ENCODE measurements around the gene GPR17.

GPR17 gene

DNA sequence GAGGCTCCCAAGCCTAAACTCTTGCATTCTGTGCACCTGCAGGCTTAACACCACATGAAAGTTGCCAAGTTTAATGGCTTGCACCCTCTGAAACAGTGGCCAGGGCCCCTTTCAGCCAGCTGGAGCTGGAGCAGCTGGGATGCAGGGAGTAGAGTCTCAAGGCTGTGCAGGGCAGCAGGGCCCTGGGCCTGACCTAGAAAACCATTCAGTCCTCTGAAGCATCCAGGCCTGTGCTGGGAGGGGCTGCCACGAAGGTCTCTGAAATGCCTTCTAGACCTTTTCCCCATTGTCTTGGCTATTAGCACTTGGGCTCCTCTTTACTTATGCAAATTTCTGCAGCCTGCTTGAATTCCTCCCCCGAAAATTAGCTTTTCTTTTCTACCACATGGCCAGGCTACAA lies 44.7 kb downstream of the GPR17 start:
- Histone ChIP-seq H3K27me3 (no peaks in the 10 kb centered on the region), H3K4me1 (peaks cover 0 to 11% (median 3%) of the 10 kb centered on the region in 4 donors), H3K27ac (no peak overlapping the region), H3K36me3 (no peaks in the 10 kb centered on the region), H3K4me3 (no peak overlapping the region), H3K9me3 (no peaks in the 10 kb centered on the region)
- intact Hi-C loops (cut with DNase I; ENCODE audit: low total_unique reads): loop anchor here (10.0 kb wide), 1 partner anchor 334 kb away; the partner anchor contains the start of gene SAP130
- TF ChIP-seq, protein P1, sequence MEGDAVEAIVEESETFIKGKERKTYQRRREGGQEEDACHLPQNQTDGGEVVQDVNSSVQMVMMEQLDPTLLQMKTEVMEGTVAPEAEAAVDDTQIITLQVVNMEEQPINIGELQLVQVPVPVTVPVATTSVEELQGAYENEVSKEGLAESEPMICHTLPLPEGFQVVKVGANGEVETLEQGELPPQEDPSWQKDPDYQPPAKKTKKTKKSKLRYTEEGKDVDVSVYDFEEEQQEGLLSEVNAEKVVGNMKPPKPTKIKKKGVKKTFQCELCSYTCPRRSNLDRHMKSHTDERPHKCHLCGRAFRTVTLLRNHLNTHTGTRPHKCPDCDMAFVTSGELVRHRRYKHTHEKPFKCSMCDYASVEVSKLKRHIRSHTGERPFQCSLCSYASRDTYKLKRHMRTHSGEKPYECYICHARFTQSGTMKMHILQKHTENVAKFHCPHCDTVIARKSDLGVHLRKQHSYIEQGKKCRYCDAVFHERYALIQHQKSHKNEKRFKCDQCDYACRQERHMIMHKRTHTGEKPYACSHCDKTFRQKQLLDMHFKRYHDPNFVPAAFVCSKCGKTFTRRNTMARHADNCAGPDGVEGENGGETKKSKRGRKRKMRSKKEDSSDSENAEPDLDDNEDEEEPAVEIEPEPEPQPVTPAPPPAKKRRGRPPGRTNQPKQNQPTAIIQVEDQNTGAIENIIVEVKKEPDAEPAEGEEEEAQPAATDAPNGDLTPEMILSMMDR (IDR thresholded peaks at IDR 0.05): no peak
- no peak for DNase-seq

DNA sequence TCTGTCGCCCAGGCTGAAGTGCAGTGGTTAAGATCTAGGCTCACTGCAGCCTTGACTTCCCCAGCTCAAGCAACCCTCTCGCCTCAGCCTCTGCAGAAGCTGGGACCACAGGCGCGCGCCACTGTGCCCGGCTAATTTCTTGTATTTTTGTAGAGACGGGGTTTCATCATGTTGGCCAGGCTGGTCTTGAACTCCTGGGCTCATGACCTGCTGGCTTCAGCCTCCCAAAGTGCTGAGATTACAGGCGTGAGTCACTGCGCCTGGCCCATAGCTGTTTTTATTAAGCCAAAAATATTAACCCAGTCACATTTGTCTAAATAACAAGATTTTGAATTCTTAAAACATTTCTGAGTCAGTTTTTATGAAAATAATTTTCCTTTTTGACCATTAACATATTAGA lies 49.0 kb downstream of the GPR17 start:
- Histone ChIP-seq H3K9me3 (no peaks in the 10 kb centered on the region), H3K27ac (peak overlapping the region; percentile 62 to 87), H3K4me1 (peaks cover 0 to 19% (median 7%) of the 10 kb centered on the region in 4 donors), H3K27me3 (no peaks in the 10 kb centered on the region), H3K36me3 (no peaks in the 10 kb centered on the region), H3K4me3 (peak overlapping the region; percentile 41 to 44)
- peak; percentile 77 to 90 for DNase-seq
- TF ChIP-seq, protein P1 (IDR thresholded peaks at IDR 0.05): no peak
- intact Hi-C loops (cut with DNase I; ENCODE audit: low total_unique reads): loop anchor here (5.0 to 10.0 kb wide), 3 partner anchors 103 to 330 kb away; partner anchors contain the start of gene SAP130

DNA sequence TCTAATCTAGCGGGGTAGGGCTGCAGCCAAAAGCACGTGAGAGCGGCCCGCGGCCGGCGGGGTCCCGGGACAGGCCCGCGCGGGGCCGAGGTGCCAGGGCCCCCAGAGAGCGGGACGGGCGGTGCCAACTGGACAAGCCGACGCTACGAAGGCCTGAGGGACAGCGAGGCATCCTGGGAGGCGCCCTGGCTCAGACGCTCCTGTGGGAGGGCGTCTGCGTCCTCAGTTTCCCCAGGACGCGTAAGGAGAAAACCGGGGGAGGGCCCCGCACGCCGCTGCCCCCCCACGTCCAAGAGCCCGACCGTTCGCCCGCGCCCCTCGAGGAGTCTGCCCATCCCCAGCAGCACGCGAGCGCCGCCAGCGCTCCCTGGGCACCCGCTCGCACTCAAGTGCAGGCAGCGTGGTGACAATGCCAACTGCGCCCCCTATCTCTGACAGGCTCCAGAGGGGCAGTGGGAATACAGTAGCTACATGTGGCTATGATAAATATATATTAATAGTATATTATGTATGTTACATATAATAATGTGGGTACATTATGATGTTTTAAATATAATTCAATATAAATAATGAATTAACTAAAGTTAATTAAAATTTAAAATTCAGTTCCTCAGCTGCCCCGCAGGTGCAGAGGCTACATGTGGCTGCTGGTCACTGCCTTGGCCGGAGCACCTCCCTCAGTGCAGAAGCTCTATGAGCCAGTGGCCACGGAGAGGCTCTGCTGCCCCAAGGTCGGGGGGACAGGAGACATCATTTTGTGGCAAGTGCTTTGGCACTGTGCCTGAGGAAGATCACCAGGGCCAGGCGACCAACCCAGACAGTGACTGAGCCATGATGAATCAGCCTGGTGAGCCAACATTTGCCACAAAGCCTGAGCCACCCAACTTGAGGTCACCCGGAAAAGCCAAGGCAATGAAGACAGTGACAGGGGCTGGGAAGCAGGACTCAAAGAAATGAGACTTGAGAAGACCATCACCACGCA lies 49.8 kb downstream of the GPR17 start:
- TF ChIP-seq, protein P1 (IDR thresholded peaks at IDR 0.05): peak; percentile 51 to 54
- H3K27ac ChIP-seq: peak overlapping the region; percentile 62 to 87
- intact Hi-C loops (cut with DNase I; ENCODE audit: low total_unique reads): loop anchor here (5.0 to 10.0 kb wide), 3 partner anchors 103 to 329 kb away; partner anchors contain the start of gene SAP130
- H3K27me3 ChIP-seq: no peaks in the 10 kb centered on the region
- no peaks in the 10 kb centered on the region for H3K9me3 ChIP-seq
- peaks cover 0 to 24% (median 8%) of the 10 kb centered on the region in 4 donors for H3K4me1 ChIP-seq
- H3K36me3 ChIP-seq: no peaks in the 10 kb centered on the region
- DNase-seq: peak; percentile 71 to 89
- peak overlapping the region; percentile 41 to 44 for H3K4me3 ChIP-seq

DNA sequence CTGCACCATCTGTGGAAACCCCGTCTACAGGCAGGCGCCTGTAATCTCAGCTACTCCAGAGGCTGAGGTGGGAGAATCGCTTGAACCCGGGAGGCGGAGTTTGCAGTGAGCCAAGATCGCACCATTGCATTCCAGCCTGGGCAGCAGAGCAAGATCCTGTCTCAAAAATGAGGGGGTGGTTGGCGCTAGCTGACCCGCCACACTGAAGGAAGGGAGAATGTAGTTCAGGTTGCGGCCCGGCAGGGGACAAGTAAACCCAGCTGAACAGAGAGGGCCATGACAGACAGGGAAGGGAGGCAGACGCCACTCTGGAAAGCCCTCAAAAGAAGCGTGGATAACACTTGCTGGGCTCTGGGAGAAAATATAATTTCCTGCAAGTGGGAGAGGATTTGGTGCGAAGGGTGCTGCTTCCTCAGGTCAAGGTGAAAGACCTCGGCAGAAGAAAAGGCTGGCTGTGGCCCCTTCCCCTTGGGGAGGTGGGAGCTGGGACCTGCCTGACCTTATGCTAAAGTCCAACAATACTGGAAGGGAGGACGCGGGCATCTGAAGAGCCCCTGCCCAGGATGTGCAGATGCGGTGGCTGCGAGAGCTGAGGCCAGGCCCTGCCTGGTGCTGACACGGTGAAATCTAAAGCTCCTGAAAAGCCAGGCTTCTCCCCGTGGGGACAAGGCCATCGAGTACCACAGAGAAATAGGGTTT lies 51.7 kb downstream of the GPR17 start:
- no peak for DNase-seq
- peaks cover 0 to 27% (median 12%) of the 10 kb centered on the region in 4 donors for H3K4me1 ChIP-seq
- intact Hi-C loops (cut with DNase I; ENCODE audit: low total_unique reads): loop anchor here (5.0 to 10.0 kb wide), 3 partner anchors 105 to 327 kb away; partner anchors contain the start of gene SAP130
- no peak overlapping the region for H3K27ac ChIP-seq
- no peak overlapping the region for H3K4me3 ChIP-seq
- no peaks in the 10 kb centered on the region for H3K36me3 ChIP-seq
- H3K9me3 ChIP-seq: no peaks in the 10 kb centered on the region
- H3K27me3 ChIP-seq: no peaks in the 10 kb centered on the region
- TF ChIP-seq, protein P1 (IDR thresholded peaks at IDR 0.05): no peak

DNA sequence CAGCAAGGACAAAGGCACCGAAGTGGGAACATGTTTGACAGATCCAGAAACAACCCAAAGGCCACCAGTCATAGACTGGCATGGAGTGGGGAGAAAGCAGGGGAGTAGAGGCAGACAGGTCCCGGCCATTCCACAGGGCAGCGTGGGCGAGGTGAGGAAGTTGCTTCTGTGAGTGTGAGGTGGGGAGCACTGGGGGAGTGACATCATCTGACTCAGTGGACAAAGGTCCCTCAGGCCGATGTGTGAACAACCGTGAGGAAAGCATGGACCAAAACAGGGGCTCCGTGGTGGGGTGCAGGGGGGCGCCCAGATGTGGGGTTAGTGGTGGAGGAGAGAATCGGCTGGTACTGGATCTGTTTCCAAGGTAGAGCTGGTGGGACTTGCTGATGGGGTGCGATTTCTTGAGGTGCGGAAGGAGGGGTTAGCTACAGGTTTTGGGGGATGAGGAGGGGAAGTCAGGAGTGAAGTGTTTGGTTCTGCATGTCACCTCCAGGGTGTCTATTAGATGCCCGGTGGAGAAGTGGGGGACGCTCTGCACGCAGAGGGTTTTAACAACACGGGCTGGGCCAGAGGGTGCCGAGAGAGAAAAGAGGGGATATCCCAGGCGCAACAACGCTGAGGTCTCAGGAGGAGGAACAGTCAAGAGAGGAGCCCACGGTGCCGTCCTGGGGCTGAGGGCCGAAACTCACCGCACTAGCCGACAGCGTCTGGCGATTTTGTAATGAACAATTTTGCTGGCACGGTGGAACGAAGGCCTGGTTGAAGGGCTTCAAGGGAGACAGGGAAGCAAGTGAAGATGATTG lies 52.8 kb downstream of the GPR17 start:
- TF ChIP-seq, protein P1 (IDR thresholded peaks at IDR 0.05): no peak
- Histone ChIP-seq H3K27me3 (no peaks in the 10 kb centered on the region), H3K9me3 (no peaks in the 10 kb centered on the region), H3K36me3 (no peaks in the 10 kb centered on the region), H3K4me1 (peaks cover 0 to 38% (median 22%) of the 10 kb centered on the region in 4 donors), H3K4me3 (no peak overlapping the region), H3K27ac (no peak overlapping the region)
- intact Hi-C loops (cut with DNase I; ENCODE audit: low total_unique reads): loop anchor here (5.0 to 10.0 kb wide), 3 partner anchors 106 to 326 kb away; partner anchors contain the start of gene SAP130
- no peak for DNase-seq

Data from tibial artery (tissue), 4 donors.